GM21528 (cell line): ENCODE measurements around the gene DNAH14.
"Not testable (repeated sequence)": the region's sequence is repeated elsewhere in the genome, so short reads cannot be mapped to it uniquely, and the experiment has no call there.

Experiments
- ATAC-seq: cut with Tn5 transposase; IDR thresholded peaks from one replicate; pipeline ENCODE4 v1.9.1; 2021; ENCODE audit warnings: mild to moderate bottlenecking, moderate library complexity; ENCODE audit not compliant: unreplicated experiment, low FRiP score

DNAH14 gene

DNA sequence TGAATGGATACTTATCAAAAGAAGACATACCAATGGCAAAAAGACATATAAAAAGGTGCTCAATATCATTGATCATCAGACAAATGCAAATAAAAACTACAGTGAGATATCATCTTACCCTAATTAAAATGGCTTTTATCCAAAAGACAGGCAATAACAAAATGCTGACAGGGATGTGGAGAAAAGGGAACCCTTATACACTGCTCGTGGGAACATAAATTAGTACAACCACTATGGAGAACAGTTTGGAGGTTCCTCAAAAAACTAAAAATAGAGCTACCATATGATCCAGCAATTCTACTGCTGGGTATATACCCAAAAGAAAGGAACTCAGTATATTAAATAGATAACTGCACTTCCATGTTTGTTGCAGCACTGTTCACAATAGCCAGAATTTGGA lies 400.5 kb downstream of the DNAH14 start:
- not testable (repeated sequence) for ATAC-seq

DNA sequence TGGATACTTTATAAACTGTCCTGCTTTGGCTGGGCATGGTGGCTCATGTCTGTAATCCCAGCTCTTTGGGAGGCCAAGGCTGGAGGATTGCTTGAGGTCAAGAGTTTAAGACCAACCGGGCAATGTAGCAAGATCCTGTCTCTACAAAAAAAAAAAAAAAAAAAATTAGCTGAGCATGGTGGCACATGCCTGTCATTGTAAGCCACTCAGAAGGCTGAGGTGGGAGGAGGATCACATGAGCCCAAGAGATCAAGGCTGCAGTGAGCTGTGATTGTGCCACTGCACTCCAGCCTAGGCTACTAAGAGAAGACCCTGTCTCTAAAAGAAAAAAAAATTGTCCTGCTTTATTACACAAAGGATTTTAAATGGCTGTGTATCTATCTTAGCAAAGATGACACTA lies 403.2 kb downstream of the DNAH14 start:
- ATAC-seq: no peak

DNA sequence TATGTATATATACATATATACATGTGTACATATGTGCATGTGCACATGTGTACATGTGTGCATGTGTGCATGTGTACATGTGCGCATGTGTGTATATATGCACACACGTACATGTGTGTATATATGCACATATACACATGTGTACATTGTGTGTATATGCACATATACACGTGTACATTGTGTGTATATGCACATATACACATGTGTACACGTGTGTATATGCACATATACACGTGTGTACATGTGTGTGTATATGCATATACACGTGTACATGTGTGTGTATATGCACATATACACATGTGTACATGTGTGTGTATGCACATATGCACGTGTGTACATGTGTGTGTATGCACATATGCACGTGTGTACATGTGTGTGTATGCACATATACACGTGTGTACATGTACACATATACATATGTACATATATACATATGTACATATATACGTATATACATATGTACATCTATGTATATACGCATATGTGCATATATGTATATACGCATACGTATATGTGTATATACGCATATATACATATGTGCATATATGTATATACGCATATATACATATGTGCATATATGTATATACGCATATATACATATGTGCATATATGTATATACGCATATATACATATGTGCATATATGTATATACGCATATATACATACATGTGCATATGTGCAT lies 405.8 kb downstream of the DNAH14 start:
- not testable (repeated sequence) for ATAC-seq

DNA sequence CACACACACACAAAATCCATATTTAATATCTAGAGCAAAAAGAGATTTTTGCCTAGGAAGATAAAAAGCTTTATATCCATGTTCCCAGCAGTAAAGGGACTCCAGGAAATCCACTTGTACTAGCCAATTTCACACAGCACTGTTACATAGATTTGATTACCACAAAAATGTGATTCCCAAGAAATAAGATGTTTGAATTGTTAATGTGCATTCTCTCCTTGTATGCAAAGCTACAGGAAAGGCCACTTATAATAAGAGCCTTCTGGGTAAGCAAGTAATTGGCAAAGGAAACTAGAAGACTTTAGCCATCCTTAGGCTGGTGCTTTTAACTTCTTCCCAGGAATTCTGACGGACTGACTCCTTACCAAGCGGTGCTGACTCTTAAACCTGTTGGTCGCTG lies 409.1 kb downstream of the DNAH14 start:
- ATAC-seq: no peak

DNA sequence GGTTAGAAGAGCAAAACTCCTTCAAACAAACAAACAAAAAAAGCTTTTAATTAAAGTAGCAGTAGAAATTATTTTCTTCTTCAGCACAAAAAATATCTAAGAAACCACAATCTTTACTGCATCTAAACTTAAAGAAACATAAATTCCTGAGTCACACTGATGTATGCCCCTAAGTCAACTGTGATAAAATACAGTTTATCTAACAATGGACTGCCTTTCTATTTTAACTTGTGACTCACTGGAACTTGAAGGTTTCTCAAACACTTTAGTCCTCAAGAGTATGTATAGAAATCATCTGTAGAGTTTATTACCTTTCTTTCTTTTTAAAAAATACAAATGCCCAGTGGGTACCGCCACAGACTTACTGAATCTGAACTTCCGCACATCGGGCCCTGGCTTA lies 412.2 kb downstream of the DNAH14 start:
- no peak for ATAC-seq

DNA sequence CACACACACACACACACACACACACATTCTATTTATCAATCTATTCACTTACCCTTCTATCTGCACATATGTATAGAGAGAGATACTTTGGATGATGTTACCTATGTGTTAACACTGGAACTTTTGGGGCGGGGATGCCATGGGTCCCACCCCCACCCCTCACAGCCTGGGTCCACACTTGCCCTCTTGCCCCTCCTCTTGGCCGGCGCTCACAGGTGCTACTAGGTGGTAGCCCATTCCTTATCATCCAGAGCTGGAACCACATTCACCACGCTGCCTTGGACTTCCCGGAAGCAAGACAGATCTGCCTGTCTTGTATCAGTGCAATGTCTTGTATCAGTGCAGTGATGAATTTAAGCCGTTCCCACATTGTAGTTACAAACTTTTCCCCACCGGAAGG lies 413.2 kb downstream of the DNAH14 start:
- ATAC-seq: no peak

DNA sequence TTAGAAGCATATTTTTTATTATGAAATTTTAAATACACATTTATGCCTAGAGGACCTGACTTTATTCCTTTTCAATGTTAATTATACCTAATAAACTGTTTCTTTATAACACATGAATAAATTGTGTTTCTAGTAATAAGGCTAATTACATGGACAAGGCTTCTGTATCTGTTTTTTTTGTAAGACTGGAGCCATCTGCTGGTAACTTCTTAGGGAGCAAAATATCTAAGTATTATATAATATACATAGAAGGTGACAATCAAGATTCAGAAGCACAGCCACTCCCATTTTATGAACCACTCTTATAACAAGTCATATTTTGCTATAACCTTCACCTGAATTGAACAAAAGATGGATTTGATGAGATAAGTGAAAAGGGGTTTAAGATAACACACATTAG lies 414.1 kb downstream of the DNAH14 start:
- no peak for ATAC-seq

DNA sequence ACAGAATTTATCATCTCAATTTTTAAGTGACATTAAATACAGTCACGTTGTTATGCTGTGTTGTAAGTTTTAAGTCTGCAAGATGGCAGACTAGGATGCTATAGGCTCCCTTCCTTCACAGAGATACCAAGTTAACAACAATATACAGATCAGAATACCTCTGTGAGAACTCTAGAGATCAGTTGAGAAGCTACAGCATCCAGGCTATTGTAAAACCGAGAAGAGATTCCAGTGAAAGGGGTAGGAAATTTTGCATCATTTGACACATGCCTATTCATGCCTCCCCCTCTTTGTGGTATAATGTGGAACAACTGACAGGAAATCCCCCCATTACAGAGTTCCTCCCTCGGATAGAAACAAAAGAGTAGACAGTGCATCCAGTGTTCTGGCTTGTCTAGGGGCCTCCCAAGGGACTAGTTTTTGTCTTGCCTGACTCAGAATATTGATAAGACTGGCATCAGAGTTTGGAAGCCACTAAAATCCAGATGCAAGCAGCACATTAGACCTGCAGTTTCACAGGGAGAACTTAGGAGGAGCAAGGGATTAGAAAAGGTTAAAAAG lies 417.7 kb downstream of the DNAH14 start:
- ATAC-seq: no peak

DNA sequence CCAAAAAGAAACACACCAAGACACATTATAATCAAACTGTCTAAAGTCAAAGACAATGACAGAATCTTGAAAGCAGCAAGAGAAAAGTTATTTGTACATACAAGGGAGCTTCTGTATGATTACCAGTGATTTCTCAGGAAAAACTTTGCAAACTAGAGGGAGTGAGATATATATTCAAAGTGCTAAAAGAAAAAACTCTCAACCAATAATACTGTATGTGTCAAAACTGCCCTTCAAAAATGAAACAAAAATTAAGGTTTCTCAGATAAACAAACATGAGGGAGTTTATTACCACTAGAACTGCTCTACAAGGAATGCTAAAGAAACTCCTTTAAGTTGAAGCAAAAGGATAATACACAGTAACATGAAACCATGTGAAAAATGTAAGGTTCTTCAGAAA lies 418.9 kb downstream of the DNAH14 start:
- ATAC-seq: no peak

DNA sequence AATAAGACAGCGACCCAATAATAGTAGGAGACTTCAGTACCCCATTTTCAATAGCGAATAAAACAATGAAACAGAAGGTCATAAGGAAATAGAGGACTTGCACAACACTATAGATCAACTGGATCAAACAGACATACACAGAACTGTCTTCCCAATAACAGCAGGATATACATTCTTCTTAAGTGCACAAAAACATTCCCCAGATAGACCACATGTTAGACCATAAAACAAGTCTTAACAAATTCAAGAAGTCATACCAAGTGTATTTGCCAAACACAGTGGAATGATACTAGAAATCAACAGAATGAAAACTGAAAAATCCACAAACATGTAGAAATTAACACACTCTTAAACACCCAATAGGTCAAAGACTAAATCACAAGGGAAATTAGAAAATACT lies 420.4 kb downstream of the DNAH14 start:
- no peak for ATAC-seq

DNA sequence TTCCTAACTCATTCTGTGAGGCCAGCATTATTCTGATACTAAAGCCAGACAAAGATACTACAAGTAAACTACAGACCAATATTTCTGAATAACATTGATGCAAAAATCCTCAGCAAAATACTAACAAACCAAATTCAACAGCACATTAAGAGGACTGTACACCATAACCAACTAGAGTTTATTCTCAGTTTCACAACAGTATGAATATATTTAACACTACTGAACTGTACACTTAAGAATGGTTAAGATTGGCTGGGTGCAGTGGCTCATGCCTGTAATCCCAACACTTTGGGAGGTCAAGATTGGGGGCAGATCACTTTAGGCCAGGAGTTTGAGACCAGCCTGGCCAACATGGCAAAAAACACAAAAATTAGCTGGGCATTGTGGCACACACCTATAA lies 421.4 kb downstream of the DNAH14 start:
- ATAC-seq: no peak

DNA sequence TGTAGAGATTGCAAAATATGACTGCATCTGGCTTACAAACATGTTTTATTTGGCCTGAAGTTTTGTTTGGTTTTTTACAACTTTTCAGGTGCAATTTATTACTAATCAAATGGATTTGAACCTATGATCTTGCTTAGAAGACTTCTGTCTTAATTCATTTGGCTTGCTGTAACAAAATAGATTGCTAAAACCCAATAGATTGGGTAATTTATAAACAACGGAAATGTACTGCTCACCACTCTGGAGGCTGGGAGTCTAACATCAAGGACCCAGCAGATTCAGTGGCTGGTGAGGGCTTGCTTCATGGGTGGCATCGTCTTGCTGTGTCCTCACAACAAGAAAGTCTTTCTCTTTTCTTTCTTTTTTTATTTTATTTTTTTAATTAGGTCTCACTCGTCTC lies 425.4 kb downstream of the DNAH14 start:
- ATAC-seq: no peak

DNA sequence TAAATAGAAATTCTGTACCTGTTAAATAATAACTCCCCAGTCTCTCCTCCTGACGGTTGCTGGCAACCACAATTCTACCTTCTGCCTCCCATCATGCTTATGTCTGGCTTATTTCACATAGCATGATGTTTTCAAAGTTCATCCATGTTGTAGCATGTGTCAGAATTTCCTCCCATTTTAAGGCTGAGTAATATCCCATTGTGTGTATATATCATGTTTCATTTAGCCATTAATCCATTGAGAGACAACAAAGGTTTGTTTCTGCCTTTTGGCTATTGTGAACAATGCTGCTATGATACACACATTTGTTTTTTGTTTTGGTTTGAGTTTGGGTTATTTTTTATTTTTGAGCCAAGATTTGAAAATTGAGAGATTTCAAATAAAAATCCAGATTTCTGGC lies 426.4 kb downstream of the DNAH14 start:
- no peak for ATAC-seq

DNA sequence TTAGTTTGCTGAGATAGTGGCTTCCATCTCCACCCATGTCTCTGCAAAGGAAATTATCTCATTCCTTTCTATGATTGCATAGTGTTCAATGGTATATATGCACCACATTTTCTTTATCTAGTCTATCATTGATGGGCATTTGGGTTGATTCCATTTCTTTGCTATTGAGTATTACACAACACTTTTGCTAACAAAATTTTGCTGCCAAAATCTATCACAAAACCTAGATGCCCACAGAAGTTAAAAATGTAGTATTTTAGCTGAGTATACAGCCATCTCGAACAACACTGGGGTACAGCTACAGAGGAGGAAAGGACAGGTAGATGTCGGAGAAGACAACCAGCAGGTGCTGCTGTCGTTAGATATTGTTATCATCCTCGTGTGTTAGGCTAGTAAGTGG lies 430.6 kb downstream of the DNAH14 start:
- no peak for ATAC-seq

DNA sequence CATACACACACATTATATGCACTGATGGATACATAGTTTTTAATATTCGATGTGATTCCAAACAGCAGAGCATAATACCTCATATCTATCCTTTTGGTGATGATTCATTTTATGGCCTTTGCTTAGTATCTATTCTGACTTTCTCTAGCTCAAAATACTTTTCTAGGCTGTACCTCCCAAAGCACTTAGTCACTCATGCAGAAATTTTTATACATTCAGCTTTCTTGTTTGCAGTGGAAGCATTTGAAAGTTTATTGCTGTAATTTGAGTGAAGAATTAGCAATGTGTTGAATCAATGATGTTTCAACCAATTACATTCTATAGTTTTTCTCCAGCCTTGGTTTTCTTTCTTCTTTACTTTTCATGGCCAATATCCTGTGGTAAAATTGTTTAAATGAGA lies 431.7 kb downstream of the DNAH14 start:
- no peak for ATAC-seq

DNA sequence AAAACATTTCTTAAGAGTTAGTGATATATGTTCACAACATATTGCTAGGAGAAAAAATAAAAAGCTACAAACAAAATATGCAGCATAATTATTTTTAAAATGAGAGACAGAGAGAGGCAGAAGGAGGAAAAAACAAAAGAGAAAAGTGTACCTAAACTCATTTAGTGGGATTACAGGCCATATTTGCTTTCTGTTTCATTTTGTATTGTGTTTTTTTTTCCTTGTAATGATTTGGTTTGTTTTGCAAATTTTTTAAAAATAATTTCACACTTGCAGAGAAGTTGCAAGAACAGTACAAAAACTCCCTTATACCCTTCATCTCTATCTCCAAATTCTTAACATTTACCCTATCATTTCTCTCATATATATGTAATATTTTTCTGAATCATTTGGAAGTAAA lies 433.3 kb downstream of the DNAH14 start:
- no peak for ATAC-seq

DNA sequence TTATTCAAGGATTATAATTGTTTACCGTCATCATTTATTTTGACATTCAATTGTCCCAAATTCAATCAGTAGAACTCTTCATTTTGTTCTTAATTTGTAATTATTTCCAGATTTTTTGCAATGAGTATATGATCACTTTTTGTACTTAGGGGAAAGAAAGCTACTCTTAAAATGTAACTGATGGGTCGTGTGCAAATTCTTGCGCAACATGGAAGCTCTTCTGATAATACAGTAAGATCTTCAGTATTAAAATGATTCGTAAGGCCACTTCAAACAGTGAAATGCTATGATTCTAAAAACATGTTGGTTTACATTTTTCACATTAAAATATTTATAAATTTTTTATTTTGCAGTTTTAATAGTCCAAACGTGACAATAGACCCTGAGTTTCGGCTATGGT lies 435.0 kb downstream of the DNAH14 start:
- no peak for ATAC-seq

DNA sequence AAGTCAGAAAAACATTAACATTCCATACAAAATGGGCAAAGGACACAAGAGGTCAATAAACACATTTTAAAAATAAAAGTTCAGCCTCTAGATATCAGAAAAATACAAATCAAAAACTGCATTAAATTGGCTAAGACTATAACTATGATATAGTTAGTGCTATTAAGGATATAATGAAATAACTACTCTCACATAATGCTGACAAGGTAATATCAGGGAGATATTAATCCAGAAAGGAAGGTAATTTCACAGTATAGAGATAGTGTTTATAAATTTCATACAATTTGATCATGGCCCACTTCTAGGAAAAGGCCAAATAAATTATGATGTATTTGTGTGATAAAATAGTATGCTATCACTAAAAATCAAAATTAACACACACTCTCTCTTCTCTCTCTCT lies 436.5 kb downstream of the DNAH14 start:
- ATAC-seq: no peak

DNA sequence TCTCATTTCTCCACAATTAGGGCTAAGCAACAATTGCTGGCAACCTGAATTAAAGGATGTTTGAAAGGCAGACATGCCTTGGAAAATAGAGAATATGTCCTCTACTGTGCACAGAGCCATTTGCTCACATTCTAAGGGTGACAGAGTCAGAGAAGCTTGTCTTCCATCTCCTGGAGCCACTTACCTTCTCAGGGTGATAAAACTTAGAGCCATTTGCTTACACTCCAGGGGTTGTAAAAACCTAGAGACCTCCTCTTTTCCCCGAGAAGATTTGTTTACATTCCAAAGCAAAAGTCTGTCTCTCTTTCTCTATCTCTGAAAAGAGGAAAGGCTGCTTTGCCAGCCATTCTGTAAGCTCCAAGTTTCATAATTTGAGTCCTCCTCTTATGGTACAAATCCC lies 437.1 kb downstream of the DNAH14 start:
- ATAC-seq: no peak

DNA sequence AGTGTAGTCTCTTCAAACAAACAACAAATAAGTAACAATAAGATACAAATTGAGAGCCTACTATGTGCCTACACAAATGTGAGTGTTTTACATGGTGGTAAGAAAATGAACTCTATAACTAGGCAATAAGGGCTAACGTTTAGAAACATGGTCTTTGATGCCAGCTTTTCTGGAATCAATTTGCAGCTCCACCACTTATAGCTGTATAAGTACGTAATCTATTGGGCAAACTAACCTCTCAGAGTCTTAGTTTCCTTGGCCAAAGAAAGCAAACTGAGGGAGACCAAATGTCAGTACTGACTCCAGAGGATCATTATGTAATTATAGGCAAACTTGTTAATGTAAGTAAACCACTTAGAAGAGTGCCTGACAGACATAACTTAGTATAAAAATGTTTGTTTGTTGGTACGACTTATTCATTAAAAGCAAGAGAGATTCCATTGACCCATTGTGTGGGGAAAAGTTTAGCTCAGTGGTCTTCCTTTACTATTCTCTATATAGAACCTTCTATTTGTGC lies 438.6 kb downstream of the DNAH14 start:
- no peak for ATAC-seq

DNA sequence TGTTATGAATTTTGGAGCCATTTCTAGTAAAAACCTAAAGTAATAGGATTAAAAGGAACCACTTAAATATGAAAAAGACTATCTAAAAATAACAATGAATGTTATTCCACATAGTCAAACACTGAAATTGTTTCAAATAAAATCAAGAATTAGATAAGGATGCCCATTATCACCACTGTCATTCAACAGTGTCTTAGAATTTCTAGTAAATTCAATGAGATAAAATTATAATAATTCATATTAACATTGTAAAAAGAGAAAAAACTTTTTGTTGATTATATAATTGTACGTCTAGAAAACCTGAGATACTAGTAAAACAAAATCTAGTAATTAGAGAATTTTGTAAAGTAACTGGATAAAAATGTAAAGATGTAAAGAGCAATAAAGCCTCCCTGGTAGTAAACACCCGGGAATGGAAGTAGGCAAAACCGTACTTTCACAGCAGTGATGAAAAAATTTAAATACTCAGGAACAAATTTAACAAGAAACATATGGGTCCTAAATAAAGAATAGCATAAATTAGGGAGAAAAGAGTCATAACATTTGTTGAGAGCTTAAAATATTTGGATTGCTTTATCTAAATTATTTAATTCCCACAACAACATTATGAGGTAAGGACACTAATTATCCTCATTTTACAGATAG lies 442.0 kb downstream of the DNAH14 start:
- ATAC-seq: no peak

DNA sequence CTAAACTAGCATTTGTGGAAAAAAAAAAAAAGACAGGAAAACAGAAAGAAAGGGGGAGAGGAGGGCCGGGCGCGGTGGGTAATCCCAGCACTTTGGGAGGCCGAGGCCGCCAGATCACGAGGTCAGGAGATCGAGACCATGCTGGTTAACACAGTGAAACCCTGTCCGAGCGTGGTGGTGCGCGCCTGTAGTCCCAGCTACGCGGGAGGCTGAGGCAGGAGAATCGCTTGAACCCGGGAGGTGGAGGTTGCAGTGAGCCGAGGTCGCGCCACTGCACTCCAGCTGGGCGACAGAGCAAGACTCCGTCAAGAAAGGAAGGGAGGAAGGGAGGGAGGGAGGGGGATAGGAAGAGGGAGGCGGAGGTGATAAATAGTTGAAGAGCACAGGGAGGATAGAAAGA lies 443.7 kb downstream of the DNAH14 start:
- ATAC-seq: no peak
